ENCODE data around the gene PRKN. TPM values are rescaled to one million over a fixed set of nuclear protein-coding genes. Genes with fewer than 3 reads are reported as not detected.

PRKN gene
- total RNA-seq, 2 donors from 2014 or later: 15.7 to 19.3 TPM

DNA sequence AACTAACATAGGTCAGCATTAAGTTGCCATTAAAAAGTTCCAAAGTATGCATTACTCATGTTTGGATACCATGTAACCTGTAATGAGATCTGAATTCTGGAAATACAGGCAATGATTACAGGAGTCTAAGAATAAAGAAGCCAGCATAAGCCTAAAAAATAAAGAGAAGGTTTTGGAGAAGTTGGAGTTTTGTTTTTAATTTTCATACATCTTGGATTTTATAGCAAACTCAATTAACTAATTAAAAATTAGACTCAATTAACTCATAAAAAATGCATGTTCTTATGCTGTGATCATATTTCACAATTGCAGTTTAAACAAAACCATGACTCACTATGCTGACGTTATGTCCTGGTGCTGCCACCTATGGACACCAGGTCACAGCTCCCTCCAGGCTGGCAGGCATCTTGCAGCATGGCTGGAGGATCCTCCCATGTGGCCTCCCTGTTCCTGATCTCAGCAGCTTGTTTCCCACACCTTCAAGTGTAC lies 804.9 kb downstream of the PRKN start:
- DNase-seq (ENCODE audit: low spot score): no peak
- Histone ChIP-seq H3K27me3 (no peaks in the 10 kb centered on the region), H3K4me3 (no peak overlapping the region), H3K4me1 (no peaks in the 10 kb centered on the region), H3K9me3 (no peaks in the 10 kb centered on the region), H3K36me3 (no peaks in the 10 kb centered on the region), H3K27ac (no peak overlapping the region)
- TF ChIP-seq, protein P1, sequence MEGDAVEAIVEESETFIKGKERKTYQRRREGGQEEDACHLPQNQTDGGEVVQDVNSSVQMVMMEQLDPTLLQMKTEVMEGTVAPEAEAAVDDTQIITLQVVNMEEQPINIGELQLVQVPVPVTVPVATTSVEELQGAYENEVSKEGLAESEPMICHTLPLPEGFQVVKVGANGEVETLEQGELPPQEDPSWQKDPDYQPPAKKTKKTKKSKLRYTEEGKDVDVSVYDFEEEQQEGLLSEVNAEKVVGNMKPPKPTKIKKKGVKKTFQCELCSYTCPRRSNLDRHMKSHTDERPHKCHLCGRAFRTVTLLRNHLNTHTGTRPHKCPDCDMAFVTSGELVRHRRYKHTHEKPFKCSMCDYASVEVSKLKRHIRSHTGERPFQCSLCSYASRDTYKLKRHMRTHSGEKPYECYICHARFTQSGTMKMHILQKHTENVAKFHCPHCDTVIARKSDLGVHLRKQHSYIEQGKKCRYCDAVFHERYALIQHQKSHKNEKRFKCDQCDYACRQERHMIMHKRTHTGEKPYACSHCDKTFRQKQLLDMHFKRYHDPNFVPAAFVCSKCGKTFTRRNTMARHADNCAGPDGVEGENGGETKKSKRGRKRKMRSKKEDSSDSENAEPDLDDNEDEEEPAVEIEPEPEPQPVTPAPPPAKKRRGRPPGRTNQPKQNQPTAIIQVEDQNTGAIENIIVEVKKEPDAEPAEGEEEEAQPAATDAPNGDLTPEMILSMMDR (IDR thresholded peaks at IDR 0.05): peak in 1 of 2 donors; percentile 61

DNA sequence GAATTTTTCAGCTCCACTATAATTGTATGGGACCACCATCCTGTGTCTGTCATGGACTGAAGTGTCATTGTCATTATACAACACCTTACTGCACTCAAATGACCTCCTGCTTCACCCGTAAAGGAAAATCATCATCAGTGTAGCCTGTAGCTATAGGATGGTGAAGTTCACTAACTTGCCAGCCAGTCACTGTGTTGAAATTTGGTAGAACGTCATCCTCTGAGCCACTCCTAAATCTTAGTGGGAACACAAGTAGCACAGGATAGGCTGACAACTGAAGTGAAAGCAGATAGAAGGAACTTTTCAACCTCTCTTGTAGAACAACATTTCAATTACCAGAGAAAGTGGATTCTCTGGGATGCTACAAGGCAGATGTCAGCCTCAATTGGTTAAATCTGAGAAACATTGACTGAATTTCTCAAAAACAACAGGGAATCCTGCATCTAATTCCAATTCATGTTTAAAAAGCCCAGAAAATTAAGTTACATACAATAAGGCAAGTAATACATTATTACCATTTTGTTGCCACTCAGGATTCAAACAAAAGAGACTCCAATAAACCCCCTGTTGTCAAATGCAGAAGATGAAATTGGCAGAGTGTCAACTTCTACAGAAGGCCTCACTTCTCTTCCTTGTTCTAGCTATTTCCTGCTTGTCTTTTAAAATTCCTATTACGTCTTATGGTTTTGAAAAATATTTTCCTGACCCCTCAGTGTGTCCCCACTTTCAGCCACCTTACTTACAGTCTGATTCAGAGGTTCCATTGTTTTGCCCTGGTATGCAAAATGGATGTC lies 805.8 kb downstream of the PRKN start:
- no peaks in the 10 kb centered on the region for H3K4me1 ChIP-seq
- DNase-seq (ENCODE audit: low spot score): no peak
- no peaks in the 10 kb centered on the region for H3K27me3 ChIP-seq
- H3K36me3 ChIP-seq: no peaks in the 10 kb centered on the region
- TF ChIP-seq, protein P1 (IDR thresholded peaks at IDR 0.05): no peak
- no peaks in the 10 kb centered on the region for H3K9me3 ChIP-seq
- no peak overlapping the region for H3K27ac ChIP-seq
- no peak overlapping the region for H3K4me3 ChIP-seq

DNA sequence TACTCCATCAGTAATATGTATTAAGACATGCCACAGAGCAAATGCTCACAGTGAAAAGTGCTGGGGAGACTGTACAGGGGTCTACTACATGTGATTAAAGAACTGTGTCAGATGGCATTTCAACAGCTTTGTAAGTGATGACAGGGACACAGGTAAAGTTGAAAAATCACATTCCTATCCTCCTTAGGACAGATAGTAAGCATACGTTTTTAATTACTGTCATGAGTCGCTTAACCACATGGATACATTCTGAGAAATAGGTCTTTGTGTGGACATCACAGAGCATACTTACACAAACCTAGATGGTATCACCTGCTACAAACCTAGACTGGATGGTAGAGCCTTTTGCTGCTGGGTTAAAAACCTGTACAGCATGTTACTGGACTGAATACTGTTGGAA lies 807.9 kb downstream of the PRKN start:
- TF ChIP-seq, protein P1 (IDR thresholded peaks at IDR 0.05): no peak
- DNase-seq (ENCODE audit: low spot score): no peak
- Histone ChIP-seq H3K9me3 (no peaks in the 10 kb centered on the region), H3K4me1 (no peaks in the 10 kb centered on the region), H3K4me3 (no peak overlapping the region), H3K27ac (no peak overlapping the region), H3K27me3 (no peaks in the 10 kb centered on the region), H3K36me3 (no peaks in the 10 kb centered on the region)

DNA sequence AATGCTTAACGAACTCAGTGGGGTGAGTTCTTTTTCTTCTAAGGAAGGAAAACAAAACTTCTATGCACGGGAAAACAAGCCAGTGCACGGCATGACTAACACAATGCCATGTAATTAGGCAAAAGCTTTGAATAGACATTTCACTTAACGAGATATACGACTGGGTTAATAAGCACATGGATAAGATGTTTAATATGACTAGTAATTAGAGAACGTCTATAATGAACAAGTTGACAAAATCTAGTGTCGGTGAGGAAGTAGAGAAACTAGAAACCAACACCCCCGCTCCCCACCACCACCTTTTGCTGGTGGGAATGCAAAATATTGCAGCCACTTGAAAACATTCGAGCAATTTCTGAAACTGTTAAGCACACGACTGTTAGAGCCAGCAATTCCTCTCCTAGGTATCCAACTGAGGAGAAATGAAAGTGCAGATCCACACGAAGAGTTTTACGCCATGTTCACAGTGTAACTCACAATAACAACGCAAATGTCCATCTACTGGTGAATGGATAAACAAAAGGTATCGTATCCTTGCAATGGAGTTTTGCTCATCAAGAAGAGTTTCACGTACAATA lies 808.8 kb downstream of the PRKN start:
- H3K27ac ChIP-seq: no peak overlapping the region
- H3K27me3 ChIP-seq: no peaks in the 10 kb centered on the region
- no peak for DNase-seq (ENCODE audit: low spot score)
- no peaks in the 10 kb centered on the region for H3K36me3 ChIP-seq
- TF ChIP-seq, protein P1 (IDR thresholded peaks at IDR 0.05): no peak
- H3K9me3 ChIP-seq: no peaks in the 10 kb centered on the region
- no peak overlapping the region for H3K4me3 ChIP-seq
- H3K4me1 ChIP-seq: no peaks in the 10 kb centered on the region

DNA sequence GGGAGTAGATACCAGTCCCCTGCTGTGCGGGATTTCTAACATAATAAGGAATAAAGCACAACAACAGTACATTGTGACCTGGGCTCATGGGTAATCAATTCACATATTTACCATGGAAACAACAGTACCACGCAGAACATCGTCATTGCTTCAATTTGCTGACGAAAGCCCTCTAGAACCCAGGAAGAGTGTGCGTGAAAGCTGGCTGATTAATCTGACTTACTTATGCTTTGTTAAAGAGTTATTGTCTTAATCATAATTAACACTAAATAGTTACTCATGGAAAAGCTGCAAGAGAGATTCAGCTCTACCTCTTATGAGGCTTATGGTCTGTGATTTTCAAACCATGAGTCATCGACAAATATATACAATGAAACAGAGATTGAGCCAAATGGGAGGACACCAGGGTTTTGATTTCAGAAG lies 809.4 kb downstream of the PRKN start:
- H3K4me3 ChIP-seq: no peak overlapping the region
- H3K27ac ChIP-seq: no peak overlapping the region
- no peaks in the 10 kb centered on the region for H3K36me3 ChIP-seq
- no peaks in the 10 kb centered on the region for H3K4me1 ChIP-seq
- no peak for DNase-seq (ENCODE audit: low spot score)
- TF ChIP-seq, protein P1 (IDR thresholded peaks at IDR 0.05): no peak
- H3K9me3 ChIP-seq: no peaks in the 10 kb centered on the region
- H3K27me3 ChIP-seq: no peaks in the 10 kb centered on the region
